Epithelial cell of proximal tubule (primary cell): ENCODE results near the gene USF2. TPM values are rescaled to one million over a fixed set of nuclear protein-coding genes. Genes with fewer than 3 reads are reported as not detected.
A peak's percentile ranks its signal among the peaks of the same experiment; 100 is the strongest.

ENCODE experiments used
- DNase-seq: peaks from one replicate; pipeline ENCODE4 v3.0.0-alpha.2; 2011; ENCODE audit warnings: low read depth
- H3K4me3 ChIP-seq: 2 replicates; pipeline ENCODE4 v1.5.1; 2011; ENCODE audit warnings: low read depth, mild to moderate bottlenecking, low read length
- CTCF ChIP-seq: conservative IDR thresholded peaks from 2 replicates; pipeline ENCODE4 v1.5.1; 2012; ENCODE audit warnings: low read depth, mild to moderate bottlenecking, low read length
- total RNA-seq: library from RNA; depleted of rRNA; stranded (reverse); fragments of >200 nt; gene quantifications from 2 replicates; pipeline ENCODE4 v1.2.3, GENCODE V29; 2015

The USF2 gene
- total RNA-seq, 1 donor from 2014 or later: 62.9 TPM

DNA sequence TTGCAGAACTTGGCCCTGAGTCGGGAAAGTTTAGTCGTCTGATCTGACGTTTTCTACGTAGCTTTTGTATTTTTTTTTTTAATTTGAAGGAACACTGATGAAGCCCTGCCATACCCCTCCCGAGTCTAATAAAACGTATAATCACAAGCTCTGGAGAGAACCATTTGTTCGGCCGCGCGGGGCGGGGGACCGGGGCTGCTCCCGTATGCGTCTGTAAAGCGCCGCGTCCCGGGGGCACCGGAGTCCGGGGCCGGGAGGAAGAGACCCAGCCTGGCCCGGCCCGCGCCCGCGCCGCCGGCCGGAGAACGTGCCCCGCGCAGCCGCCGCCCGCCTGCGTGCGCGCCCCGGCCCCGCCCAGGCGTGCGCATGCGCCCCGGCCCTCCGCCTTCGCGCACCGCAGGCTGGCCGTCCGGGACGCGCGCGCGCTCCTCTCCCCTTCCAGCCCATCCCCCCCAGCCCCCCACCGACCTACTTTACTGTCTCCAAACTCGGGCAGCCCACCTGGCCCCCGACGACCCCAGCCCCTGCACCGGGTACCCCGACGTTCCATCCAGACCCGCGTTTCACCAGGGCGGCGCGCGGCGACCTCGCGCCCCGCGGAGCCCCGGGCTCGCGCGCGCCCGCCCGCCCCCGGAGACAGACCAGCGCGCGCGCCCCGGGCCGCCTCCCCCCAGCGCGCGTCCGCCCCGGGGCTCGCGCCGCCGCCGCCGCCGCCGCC lies 785 bp upstream of the USF2 start:
- TF ChIP-seq CTCF: no peak
- DNase-seq: no peak
- H3K4me3 ChIP-seq: peak overlapping the region; percentile 89

DNA sequence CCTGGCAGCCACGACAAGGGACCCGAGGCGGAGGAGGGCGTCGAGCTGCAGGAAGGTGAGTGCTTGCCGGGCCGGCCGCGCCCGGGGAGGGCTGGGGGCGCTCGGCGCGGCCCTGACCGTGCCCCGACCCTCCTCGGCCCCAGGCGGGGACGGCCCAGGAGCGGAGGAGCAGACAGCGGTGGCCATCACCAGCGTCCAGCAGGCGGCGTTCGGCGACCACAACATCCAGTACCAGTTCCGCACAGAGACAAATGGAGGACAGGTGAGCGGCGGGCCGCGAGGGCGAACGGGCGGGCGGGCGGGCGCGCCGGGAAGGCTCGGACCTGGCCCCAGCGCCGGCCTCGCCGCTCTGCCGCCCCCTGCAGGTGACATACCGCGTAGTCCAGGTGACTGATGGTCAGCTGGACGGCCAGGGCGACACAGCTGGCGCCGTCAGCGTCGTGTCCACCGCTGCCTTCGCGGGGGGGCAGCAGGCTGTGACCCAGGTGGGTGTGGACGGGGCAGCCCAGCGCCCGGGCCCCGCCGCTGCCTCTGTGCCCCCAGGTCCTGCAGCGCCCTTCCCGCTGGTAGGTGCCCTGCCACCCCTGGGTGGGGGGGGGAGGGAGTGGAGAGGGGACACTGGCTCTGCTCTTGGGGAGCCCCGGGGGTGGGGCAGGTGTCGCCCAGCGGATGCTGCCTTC lies 816 bp downstream of the USF2 start:
- TF ChIP-seq CTCF: peak; percentile 56
- no peak for DNase-seq
- peak overlapping the region; percentile 60 for H3K4me3 ChIP-seq

DNA sequence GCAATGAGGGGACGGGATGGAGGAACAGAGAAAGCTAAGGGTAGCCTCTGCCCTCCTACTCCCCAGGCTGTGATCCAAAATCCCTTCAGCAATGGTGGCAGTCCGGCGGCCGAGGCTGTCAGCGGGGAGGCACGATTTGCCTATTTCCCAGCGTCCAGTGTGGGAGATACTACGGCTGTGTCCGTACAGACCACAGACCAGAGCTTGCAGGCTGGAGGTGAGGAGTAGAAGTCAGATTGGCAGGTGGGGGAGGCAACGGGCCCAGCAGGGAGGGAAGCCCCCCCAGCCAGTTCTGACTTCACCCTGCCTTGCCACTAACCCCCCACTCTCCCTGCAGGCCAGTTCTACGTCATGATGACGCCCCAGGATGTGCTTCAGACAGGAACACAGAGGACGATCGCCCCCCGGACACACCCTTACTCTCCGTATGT lies 1.6 kb downstream of the USF2 start:
- H3K4me3 ChIP-seq: peak overlapping the region; percentile 60
- no peak for DNase-seq

DNA sequence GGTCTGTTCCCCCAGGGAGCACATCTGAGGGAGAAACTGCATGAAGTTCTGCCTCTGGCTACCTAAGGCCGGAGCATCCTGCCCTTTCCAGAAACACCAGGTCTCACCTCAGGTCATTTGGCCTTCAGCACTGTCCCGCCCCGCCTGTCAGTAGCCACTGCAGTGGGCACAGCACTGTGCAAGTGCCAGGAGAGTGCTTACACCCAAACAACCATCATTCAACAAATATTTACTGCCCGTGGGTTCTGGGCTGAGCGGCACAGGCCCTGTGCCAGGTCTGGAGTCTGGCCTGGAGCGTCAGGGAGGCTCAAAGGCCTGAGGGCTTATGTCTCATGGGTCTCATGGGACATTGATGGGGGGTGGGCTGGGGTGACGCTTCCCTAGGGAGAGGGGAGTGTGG lies 2.8 kb downstream of the USF2 start:
- no peak for DNase-seq
- TF ChIP-seq CTCF: no peak

More for the DNA sequence above, 1.6 kb downstream of the USF2 start:
- no peak for TF ChIP-seq CTCF

GRCh38 chr19:35272122-35272719 lies 3.5 kb downstream of the USF2 start:
- TF ChIP-seq CTCF: no peak
- DNase-seq: no peak
- H3K4me3 ChIP-seq: no peak overlapping the region

More for the DNA sequence above, 2.8 kb downstream of the USF2 start:
- no peak overlapping the region for H3K4me3 ChIP-seq

DNA sequence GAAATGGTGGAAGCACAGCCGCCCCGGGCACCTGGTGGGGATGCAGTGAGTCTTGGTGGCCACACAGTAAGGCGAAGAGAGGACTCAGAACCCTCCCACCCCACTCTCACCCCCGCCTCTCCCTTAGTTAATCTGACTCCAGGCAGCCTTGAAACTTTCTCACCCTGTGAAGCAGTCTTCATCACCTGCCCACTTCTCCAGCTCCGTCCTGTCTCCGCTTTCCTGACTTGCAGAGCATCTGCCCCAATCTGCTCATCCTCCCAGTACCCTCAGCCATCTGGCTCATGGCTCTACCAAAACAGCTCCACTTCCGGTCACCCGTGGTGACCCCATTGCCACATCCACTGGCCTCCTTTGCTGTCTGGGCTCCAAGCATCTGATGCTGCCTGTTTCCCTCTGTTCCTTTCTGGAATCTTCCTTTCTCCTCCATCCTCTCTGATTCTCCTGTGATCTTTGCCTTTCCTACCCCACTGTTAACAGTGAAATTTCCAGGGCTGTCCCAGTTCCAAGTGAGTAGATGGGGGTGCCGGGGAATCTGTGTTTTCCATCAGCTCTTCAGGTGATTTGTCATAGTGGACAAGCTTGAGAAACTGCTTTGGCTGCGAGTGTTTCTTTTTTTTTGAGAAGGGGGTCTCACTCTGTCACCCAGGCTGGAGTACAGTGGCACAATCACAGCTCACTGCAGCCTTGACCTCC lies 4.3 kb downstream of the USF2 start:
- no peak for DNase-seq
- no peak overlapping the region for H3K4me3 ChIP-seq
- TF ChIP-seq CTCF: no peak
